COR-L47 (cell line): ENCODE measurements around the gene MDFIC.

Source experiments
- DNase-seq: peaks from one replicate; lab custom pipeline; 2025; lab: John Stamatoyannopoulos, UW

The MDFIC gene

GRCh38 chr7:114928060-114928459, 6.2 kb downstream of the MDFIC start:
- DNase-seq, result no peak

- DNase-seq, result no peak
Observed at GRCh38 chr7:114929570-114929969, 7.7 kb downstream of the MDFIC start.

GRCh38 chr7:114930107-114930661, 8.3 kb downstream of the MDFIC start:
- DNase-seq, result no peak

DNA sequence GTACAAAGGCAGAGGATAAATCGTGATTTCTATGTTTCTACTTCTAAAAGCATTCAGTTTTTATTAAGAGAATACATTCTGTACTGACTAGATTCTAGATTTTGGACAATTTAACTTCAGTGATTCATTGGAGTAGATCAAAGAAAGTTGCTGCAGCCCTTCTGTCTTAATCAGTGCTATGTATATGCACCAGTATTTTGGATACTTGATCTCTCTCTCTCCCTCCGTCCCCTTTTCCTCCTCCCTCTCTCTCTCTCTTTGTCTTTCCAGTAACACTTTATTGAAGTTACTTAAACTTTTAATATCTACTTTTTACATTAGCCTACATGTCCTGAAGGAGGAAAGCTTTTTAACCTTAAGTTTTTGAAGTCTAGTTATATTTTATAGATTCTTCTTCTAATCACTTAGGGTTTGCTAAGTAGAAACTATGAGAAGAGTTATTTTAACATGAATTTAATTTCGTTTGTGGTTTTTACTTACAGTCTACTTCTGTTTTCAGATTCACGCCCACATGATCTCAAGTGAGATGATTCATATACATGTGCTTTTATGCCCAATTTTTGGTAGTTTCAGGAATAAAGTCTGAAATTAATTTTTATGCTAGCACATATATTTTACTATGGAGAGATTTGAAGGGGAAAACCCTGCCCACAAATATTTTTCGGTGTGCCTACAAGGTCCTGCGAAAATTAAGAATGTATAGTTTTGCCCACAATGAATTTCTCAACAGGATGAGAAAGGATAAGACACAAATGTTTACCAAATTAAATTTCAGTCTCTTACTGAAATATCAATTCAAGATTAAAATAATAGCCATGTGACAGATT, 9.1 kb downstream of the MDFIC start:
- DNase-seq, result no peak

DNA sequence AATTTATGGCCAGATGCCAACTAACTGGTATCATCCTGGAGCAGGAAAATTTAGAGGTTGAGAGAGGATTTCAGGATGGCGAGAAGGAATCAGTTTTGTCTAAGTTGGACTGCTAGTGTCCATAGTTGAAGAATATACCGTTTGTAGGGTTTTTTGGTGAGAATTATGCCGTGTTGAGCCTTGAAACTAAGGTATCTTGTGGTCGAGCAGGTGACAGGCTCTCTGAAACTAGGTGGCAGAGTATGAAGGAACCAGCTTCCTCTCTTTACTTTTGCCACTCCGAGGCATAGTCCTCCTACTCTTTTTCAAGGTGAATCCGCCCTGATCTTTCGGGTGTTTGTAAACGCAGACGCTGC, 9.7 kb downstream of the MDFIC start:
- no peak for DNase-seq

GRCh38 chr7:114932991-114933390, 11.1 kb downstream of the MDFIC start:
- DNase-seq, result no peak

- no peak for DNase-seq
Observed at GRCh38 chr7:114933658-114934057, 11.8 kb downstream of the MDFIC start.

DNA sequence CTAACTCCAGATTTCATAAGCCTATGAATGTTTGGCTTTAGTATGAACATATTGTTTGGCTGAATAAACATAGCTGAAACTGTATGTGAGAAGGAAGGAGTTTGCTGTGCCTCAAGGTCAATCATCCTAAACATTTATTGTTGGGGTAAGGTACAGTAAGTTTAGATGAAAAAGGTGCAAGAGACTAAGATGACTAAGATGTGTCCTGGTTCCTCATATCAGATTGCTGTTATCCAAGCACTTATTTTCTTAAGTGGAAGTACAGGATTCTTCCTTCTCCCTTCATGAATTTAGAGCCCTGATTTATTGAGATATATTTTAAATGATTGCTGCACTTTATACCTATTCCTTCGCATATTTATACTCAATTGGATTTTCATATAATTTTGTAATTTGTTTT, 12.2 kb downstream of the MDFIC start:
- no peak for DNase-seq

DNA sequence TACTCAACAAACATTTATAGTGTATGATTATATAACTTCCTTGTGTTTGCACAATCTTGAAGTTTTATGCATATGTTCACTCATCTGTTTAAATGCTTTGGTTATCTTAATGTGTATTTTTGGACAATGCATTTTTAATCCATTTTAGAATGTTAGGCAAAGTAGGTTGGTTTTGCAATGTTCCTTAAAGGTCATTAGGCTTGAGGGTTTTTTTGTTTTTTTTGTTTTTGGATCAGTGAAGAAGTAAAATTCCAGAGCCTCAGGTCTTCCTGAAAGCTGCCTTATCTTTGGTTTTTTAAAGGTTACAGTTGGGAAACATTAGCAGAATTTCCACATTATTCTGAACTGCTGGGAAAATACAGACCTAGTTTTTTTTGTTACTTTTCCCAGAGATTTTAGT, 12.8 kb downstream of the MDFIC start:
- DNase-seq, result no peak

GRCh38 chr7:114936471-114936870, 14.6 kb downstream of the MDFIC start:
- no peak for DNase-seq

GRCh38 chr7:114937446-114937845, 15.6 kb downstream of the MDFIC start:
- no peak for DNase-seq

DNA sequence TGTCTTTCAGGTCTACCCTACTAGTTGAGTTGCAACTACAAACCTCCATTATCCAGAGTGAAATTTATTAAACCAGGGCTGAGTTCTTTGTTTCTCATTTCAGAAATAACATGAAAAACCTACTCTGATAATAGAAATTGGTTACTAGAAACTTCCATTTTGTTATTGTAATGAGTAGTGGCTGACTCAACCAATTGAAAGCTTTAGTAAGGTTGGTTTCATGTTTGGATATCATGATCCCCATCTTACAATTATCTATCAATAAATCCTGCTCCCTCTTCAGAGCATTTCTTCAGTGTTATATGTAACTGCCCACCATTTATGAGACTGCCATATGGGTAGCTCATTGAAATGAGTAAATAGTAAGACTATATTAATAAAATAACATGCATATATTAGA, 16.9 kb downstream of the MDFIC start:
- DNase-seq, result no peak

GRCh38 chr7:114939484-114940097, 17.7 kb downstream of the MDFIC start:
- no peak for DNase-seq

DNA sequence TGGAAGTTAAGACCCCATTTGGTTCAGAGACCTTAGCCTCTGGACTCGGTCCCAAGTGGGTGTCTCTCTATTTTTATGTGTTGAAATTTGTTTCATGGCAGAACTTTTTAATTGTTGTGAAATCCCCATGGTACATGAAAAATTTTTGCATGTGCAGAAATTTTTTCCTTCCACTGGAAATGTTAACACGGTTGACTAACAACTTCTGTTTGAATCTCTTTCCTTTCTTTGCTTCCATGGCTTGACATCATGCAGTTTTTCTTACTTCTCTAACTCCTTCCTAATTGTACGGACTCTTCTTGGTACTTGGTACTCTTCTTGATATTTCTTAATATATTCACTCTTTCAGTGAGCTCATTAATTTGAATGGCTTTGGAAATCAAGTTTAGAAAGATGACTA, 18.3 kb downstream of the MDFIC start:
- DNase-seq, result no peak

GRCh38 chr7:114941692-114942091, 19.8 kb downstream of the MDFIC start:
- DNase-seq, result no peak

- no peak for DNase-seq
Observed at GRCh38 chr7:114942446-114943175, 20.7 kb downstream of the MDFIC start.

DNA sequence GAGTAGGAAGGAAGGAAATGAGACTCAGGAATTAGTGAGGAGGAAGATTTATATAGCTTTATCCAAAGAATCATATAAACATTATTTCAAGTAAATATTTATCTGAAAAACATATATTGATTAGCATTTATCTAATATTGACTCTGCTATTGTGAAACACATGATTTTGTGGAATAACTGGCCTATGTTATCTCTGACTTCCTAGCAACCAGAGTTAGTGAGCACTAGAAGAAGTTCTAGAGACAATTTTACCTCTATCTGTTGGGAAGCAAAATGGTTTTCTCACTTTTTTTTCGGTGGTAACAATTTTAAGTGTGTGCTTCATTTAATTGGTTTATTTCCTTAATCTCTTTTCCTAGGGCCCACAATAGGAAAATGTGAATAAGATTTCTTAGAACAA, 21.6 kb downstream of the MDFIC start:
- DNase-seq, result no peak

GRCh38 chr7:114943953-114944744, 22.3 kb downstream of the MDFIC start:
- DNase-seq, result no peak

GRCh38 chr7:114944745-114945625, 23.1 kb downstream of the MDFIC start:
- DNase-seq, result no peak

- no peak for DNase-seq
Observed at GRCh38 chr7:114949231-114949630, 27.3 kb downstream of the MDFIC start.

DNA sequence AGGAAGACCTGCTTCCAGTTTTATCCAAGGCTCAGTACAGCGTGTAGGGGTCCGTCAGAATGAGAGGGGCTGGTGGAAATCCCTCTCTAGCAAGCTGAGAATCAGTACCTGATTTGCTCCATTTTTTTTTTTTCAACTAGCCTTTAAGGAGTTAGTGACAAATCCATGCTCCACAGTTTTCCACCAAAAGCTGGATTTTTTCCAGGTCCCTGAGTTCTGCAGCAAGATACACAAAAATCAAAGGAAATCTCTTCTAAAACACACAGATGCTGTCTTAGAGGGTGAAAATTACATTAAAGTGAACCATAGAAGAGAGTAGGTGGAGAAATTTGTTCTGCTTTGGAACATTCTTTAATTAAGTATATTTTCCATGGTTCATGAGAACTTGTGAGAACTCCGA, 30.4 kb downstream of the MDFIC start:
- DNase-seq, result no peak
